ENCODE data around the gene ATP8B2.

Gene ATP8B2

GRCh38 chr1:154350383-154350782 is 25.1 kb downstream of the ATP8B2 start:
- no peak overlapping the region for H3K4me3 ChIP-seq (ENCODE audit: low read depth in 1 of 2, low read length in 1 of 2)
- peaks cover 47% of the 10 kb centered on the region for H3K27me3 ChIP-seq
- no peaks in the 10 kb centered on the region for H3K9me3 ChIP-seq
- TF ChIP-seq, protein P1, sequence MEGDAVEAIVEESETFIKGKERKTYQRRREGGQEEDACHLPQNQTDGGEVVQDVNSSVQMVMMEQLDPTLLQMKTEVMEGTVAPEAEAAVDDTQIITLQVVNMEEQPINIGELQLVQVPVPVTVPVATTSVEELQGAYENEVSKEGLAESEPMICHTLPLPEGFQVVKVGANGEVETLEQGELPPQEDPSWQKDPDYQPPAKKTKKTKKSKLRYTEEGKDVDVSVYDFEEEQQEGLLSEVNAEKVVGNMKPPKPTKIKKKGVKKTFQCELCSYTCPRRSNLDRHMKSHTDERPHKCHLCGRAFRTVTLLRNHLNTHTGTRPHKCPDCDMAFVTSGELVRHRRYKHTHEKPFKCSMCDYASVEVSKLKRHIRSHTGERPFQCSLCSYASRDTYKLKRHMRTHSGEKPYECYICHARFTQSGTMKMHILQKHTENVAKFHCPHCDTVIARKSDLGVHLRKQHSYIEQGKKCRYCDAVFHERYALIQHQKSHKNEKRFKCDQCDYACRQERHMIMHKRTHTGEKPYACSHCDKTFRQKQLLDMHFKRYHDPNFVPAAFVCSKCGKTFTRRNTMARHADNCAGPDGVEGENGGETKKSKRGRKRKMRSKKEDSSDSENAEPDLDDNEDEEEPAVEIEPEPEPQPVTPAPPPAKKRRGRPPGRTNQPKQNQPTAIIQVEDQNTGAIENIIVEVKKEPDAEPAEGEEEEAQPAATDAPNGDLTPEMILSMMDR (IDR thresholded peaks at IDR 0.05), result no peak
- no peak overlapping the region for H3K27ac ChIP-seq
- peaks cover 50 to 55% of the 10 kb centered on the region in 2 experiments for H3K4me1 ChIP-seq (ENCODE audit: control insufficient read depth in 1 of 2, insufficient read depth in 1 of 2, low read depth in 1 of 2, low read length in 1 of 2)
- no peaks in the 10 kb centered on the region for H3K36me3 ChIP-seq

DNA sequence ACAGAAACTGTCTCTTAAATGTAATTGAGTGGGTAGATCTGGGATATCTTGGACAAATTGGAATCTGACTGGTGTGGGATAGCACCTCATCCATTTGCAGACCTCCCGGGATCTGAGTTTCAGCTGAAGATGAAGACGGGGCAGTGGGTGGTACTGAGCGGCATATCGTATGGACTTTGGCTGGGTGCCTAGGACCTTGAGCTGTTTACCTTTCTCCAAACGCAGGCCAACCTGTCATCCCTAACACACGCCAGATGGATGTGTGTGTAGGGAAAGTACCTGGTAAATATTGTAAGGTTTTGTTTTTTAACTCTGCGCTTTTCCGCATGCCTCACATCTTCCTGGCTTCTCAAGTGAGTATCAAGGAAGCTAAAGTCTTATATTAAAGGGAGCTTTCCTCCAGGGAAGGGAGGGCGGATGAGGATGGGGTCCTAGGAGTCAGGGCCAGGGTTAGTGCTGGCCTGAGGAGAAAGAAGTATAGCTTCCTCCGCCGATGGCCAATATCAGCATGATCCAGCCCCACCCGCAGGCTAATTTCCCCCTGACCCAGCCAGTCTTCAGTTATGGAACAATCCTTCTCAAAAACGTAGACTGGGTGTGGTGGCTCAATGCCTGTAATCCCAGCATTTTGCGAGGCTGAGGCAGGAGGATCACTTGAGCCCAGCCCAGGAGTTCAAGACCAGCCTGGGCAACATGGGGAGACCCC is 26.2 kb downstream of the ATP8B2 start:
- H3K36me3 ChIP-seq, result no peaks in the 10 kb centered on the region
- TF ChIP-seq, protein P1 (IDR thresholded peaks at IDR 0.05), result no peak
- peaks cover 39 to 44% of the 10 kb centered on the region in 2 experiments for H3K4me1 ChIP-seq (ENCODE audit: control insufficient read depth in 1 of 2, insufficient read depth in 1 of 2, low read depth in 1 of 2, low read length in 1 of 2)
- no peak overlapping the region for H3K4me3 ChIP-seq (ENCODE audit: low read depth in 1 of 2, low read length in 1 of 2)
- H3K9me3 ChIP-seq, result no peaks in the 10 kb centered on the region
- H3K27ac ChIP-seq, result no peak overlapping the region
- peaks cover 51% of the 10 kb centered on the region for H3K27me3 ChIP-seq

DNA sequence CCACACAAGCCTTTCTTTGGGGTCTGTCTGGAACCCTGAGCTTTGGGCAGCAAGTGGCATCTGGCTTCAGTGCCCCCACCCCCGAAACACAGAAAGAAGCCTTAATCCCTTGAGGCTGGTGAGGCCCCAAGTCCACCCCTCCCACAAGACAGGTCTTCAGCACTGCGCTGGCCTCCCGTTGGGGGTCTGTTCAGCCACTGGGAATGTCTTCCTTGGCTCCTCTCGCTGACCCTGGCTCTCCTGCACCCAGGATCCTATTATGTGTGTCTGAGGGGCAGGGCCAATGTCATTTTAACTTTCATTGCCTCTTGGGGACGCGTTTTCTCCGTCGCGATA is 26.9 kb downstream of the ATP8B2 start:
- no peaks in the 10 kb centered on the region for H3K36me3 ChIP-seq
- H3K4me3 ChIP-seq (ENCODE audit: low read depth in 1 of 2, low read length in 1 of 2), result peak overlapping the region; percentile 43 to 55
- peaks cover 51% of the 10 kb centered on the region for H3K27me3 ChIP-seq
- H3K27ac ChIP-seq, result no peak overlapping the region
- no peaks in the 10 kb centered on the region for H3K9me3 ChIP-seq
- peaks cover 32 to 37% of the 10 kb centered on the region in 2 experiments for H3K4me1 ChIP-seq (ENCODE audit: control insufficient read depth in 1 of 2, insufficient read depth in 1 of 2, low read depth in 1 of 2, low read length in 1 of 2)
- TF ChIP-seq, protein P1 (IDR thresholded peaks at IDR 0.05), result no peak

- TF ChIP-seq, protein P1 (IDR thresholded peaks at IDR 0.05), result no peak
- Histone ChIP-seq H3K36me3 (no peaks in the 10 kb centered on the region), H3K4me3 (ENCODE audit: low read depth in 1 of 2, low read length in 1 of 2) (peak overlapping the region; percentile 43 to 55), H3K27ac (peak overlapping the region; percentile 64), H3K9me3 (no peaks in the 10 kb centered on the region), H3K27me3 (peaks cover 51% of the 10 kb centered on the region), H3K4me1 (ENCODE audit: control insufficient read depth in 1 of 2, insufficient read depth in 1 of 2, low read depth in 1 of 2, low read length in 1 of 2) (peaks cover 31 to 36% of the 10 kb centered on the region in 2 experiments)
These were observed 27.5 kb downstream of the ATP8B2 start for GRCh38 chr1:154352581-154353459.

GRCh38 chr1:154353460-154353904 is 28.2 kb downstream of the ATP8B2 start:
- TF ChIP-seq, protein P1 (IDR thresholded peaks at IDR 0.05), result no peak
- Histone ChIP-seq H3K36me3 (no peaks in the 10 kb centered on the region), H3K9me3 (no peaks in the 10 kb centered on the region), H3K27ac (peak overlapping the region; percentile 64), H3K4me1 (ENCODE audit: control insufficient read depth in 1 of 2, insufficient read depth in 1 of 2, low read depth in 1 of 2, low read length in 1 of 2) (peaks cover 31 to 36% of the 10 kb centered on the region in 2 experiments), H3K27me3 (peaks cover 51% of the 10 kb centered on the region), H3K4me3 (ENCODE audit: low read depth in 1 of 2, low read length in 1 of 2) (peak overlapping the region in 1 of 2 experiments; percentile 55)

All from neutrophil (primary cell).